Coronary artery (tissue), 2 donors: ENCODE results near the gene MOB3B.
A peak's percentile ranks its signal among the peaks of the same experiment; 100 is the strongest.

Experiments
- DNase-seq: peaks from one replicate; pipeline ENCODE4 v3.0.0-alpha.2; 2017; ENCODE audit warnings: low spot score
- H3K27ac ChIP-seq, 2 donors: fragments of 200-600 bp; sonication (generic); one replicate each; pipeline ENCODE4 v1.5.1; 2016 to 2019
- H3K4me3 ChIP-seq: fragments of 200-600 bp; sonication (generic); 2 replicates; pipeline ENCODE4 v1.5.1; 2016; ENCODE audit warnings: mild to moderate bottlenecking, moderate library complexity
- CTCF ChIP-seq: fragments of 200-600 bp; sonication (generic); IDR thresholded peaks from one replicate; pipeline ENCODE4 v1.5.1; 2019; ENCODE audit warnings: antibody characterized with exemption

The MOB3B gene

DNA sequence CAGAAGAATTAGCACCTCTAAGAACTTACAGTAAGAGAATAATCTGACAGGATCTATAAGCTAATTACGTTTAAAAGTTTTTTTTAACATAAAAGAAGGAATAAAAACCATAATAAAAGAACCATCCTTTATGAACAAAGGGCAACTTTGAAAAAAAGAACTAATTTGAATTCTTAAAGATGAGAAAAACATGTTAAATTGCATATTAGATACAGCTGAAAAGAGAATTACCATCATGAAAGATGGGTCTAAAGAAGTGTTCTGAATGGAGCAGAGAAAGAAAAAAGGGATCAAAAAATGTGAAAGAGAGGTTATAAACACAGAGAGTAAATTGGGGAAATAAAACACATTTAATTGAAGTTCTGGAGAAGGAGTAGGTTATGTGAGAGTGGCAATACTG, 51.3 kb downstream of the MOB3B start:
- DNase-seq: no peak
- Histone ChIP-seq H3K27ac (no peak overlapping the region), H3K4me3 (no peak overlapping the region)
- no peak for TF ChIP-seq CTCF

DNA sequence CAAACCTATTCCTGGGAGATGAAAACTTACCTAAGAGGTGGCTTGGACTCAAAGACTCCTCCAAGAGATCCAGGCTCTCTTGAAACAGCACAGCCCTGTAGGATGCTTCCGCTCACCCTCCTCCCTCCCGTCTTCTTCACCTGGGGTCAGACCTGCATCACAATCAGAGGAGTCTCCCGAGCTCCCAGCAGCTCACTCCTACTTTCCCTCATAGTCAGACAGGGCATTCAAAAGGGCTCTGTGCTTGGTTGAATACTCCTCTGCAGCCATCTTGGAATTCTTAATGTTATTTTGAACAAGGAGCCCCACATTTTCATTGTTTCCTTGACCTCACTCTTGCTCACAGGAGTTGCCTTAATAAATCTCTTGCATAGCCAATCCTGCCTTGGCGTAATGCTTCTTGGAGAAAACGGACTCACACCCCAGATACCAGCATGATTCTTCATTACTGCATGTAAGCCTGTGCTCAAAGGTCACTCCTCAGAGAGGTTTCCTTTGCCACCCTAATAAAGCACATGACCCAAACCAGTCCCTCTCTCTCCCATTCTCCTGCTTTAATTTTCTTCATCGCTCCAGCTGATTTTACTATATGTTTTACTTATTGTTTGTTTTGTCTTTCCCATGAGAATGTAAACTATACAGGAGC, 52.6 kb downstream of the MOB3B start:
- H3K27ac ChIP-seq: no peak overlapping the region
- no peak overlapping the region for H3K4me3 ChIP-seq
- no peak for TF ChIP-seq CTCF
- no peak for DNase-seq

DNA sequence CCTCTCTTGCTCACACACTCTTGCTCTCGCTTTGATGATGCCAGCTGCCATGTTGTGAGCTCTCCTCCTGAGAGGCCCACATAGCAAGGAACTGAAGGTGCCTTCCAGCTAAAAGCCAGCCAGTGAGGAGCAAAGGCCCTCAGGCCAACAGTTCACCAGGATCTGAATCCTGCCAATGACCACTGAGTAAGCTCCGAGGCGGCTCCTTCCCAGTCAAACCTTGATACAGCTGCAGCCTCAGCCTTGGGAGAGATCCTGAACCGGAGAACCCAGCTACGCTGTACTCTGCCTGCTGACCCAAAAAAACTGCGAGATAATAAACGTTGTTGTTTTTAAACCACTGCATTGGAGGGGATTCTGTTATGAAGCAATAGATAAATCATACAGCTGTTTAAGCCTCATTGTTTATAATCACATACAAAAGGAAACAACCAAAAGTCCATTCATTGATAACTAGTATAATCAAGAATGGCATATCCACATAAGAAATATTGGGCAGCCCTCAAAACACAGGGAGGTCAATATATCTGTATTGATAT, 54.5 kb downstream of the MOB3B start:
- no peak for DNase-seq
- Histone ChIP-seq H3K27ac (no peak overlapping the region), H3K4me3 (no peak overlapping the region)
- TF ChIP-seq CTCF: no peak

- Histone ChIP-seq H3K27ac (no peak overlapping the region), H3K4me3 (no peak overlapping the region)
- DNase-seq: no peak
- no peak for TF ChIP-seq CTCF
Observed at GRCh38 chr9:27474305-27474704, 55.3 kb downstream of the MOB3B start.

GRCh38 chr9:27473111-27473529, 56.5 kb downstream of the MOB3B start:
- DNase-seq: no peak
- TF ChIP-seq CTCF: no peak
- peak overlapping the region in 1 of 2 donors; percentile 26 for H3K27ac ChIP-seq
- H3K4me3 ChIP-seq: no peak overlapping the region

- Histone ChIP-seq H3K27ac (no peak overlapping the region), H3K4me3 (no peak overlapping the region)
- no peak for TF ChIP-seq CTCF
- DNase-seq: no peak
Observed at GRCh38 chr9:27472195-27472594, 57.4 kb downstream of the MOB3B start.

DNA sequence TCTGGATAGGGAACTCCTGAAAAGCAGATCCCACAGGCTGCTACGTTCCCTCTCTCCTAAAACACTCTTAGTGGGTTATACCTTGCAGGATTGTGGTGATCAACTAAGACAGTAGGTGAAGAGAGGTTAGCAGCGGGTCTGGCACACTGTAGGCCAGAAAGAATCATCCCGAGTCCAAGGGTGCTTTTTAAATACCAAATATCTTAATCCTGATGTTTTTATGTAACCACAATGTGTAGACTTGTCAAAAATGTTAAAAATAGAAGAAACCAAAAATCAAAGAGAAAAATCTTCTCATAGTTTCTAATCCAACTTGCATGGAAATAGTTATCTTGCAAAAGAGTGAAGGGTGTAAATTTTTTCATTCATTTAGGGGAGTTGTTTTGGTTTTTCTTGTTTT, 57.8 kb downstream of the MOB3B start:
- Histone ChIP-seq H3K27ac (peak overlapping the region in 1 of 2 donors; percentile 25), H3K4me3 (no peak overlapping the region)
- no peak for DNase-seq
- TF ChIP-seq CTCF: no peak
